WTC11 (cell line): ENCODE measurements around the gene GPATCH4.

ENCODE experiments used
- ESRRA ChIP-seq: sonication (generic); formaldehyde crosslinking; IDR thresholded peaks from 2 replicates; pipeline ENCODE4 v1.8.1; 2022; ENCODE audit warnings: mild to moderate bottlenecking, missing genetic modification reagents, borderline replicate concordance
- ZNF232 ChIP-seq: sonication (generic); formaldehyde crosslinking; IDR thresholded peaks from 2 replicates; pipeline ENCODE4 v1.8.0; 2022; ENCODE audit warnings: mild to moderate bottlenecking, missing genetic modification reagents
- TF ChIP-seq, protein P1 (sequence below): fragments of 200-600 bp; IDR thresholded peaks from 2 replicates; pipeline ENCODE4 v1.8.0; 2022; ENCODE audit warnings: antibody characterized with exemption
- TF ChIP-seq, protein P2 (sequence below): sonication (generic); formaldehyde crosslinking; conservative IDR thresholded peaks from 2 replicates; pipeline ENCODE4 v1.8.1; 2022; ENCODE audit warnings: mild to moderate bottlenecking, missing genetic modification reagents

DNA sequence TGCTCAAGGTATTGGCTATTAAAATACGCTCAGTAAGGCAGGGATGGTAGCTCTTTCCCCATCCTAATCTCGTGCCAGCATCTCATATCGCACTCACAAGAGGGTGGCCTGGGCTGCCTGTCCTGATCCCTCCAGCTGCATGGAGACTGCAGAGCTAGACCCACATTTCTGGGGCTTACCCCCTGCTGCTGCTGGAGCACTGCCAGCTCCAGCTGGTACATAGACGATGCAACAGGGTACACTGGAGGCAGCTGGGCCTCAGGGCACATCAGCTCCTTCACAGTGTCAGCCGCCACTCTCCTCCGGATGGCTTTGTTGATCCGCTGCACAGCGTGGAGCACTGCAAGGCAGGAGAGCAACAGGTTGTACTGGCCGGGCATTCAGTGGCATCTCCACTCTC lies 44.9 kb downstream of the GPATCH4 start:
- TF ChIP-seq, protein P1, sequence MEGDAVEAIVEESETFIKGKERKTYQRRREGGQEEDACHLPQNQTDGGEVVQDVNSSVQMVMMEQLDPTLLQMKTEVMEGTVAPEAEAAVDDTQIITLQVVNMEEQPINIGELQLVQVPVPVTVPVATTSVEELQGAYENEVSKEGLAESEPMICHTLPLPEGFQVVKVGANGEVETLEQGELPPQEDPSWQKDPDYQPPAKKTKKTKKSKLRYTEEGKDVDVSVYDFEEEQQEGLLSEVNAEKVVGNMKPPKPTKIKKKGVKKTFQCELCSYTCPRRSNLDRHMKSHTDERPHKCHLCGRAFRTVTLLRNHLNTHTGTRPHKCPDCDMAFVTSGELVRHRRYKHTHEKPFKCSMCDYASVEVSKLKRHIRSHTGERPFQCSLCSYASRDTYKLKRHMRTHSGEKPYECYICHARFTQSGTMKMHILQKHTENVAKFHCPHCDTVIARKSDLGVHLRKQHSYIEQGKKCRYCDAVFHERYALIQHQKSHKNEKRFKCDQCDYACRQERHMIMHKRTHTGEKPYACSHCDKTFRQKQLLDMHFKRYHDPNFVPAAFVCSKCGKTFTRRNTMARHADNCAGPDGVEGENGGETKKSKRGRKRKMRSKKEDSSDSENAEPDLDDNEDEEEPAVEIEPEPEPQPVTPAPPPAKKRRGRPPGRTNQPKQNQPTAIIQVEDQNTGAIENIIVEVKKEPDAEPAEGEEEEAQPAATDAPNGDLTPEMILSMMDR: no peak
- TF ChIP-seq ESRRA (CRISPR knock-in tag): no peak
- TF ChIP-seq, protein P2, sequence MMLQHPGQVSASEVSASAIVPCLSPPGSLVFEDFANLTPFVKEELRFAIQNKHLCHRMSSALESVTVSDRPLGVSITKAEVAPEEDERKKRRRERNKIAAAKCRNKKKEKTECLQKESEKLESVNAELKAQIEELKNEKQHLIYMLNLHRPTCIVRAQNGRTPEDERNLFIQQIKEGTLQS (CRISPR knock-in tag): no peak
- TF ChIP-seq ZNF232 (CRISPR knock-in tag): no peak
